ENCODE results near the gene MTA1. TPM values are rescaled to one million over a fixed set of nuclear protein-coding genes. Genes with fewer than 3 reads are reported as not detected.

Gene MTA1
- 15.4 and 27.2 TPM in 2 replicates for total RNA-seq (2014; rRNA removed; shearing (Covaris generic))

DNA sequence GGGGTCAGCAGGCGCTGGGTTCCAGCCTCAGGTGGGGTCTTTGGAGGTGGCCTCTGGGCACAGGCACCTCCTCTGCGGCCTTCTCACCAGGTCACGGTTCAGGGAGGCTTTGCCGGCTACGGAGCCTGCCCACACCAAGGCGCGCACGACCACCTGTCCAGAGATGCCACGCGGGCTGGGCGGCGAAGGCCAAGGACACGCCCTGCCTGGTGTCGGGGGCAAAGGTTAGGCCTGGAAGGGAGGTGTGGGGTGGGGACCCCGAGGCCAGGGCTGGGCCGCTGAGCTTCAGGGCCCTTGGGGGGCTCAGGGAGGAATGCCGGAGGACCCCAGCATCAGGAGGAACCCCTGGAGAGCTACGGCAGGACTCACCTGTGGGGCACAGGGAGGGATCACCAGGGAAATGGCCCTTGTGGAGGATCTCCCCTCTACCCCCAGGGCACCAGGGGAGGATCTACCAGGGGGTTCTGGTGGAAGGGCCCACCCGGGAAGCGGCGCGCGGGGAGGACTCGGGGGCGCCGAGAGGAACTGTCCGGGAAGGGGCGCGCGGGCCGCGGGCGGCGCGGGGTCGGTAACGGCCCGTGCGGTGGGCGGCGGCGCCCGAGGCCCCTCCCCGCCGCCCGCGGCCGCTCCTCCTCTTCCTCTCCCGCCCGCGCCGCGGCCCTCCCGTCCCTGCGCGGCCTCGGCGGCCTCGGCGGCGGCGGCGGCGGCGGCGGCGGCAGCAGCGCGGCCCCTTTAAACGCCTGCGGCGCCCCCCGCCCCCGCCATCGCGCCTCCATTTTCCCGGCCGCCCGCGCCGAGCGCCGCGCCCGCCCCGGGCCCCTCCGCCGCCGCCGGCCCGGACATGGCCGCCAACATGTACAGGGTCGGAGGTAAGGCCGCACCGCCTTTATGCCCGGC is at the start of gene MTA1:
Gene MTA1 (plus strand): TSS at position 633 of the 897 bp plus-strand sequence. CDS start 209 bp downstream, at position 842.
- DNase-seq (ENCODE audit: low spot score), result no peak

DNA sequence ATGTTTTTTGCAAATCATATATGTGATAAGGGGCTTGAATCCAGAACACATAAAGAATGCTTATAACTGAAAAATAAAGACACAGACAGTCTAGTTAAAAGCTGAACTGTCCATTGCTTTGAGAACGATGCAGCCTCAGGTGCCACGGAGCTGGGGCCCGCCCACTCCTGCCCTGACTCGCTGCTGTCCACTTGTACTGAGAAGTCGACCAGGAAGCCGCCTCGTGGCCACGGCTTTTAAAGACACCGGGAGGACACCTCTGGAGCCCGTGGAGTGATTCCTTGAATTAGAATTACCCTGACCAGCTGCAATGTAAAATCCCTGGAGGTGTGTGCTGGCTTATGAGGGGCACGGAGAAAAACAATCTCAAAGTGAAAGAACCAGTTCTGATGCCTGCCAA is 45.2 kb upstream of the MTA1 start:
- DNase-seq (ENCODE audit: low spot score), result no peak

DNA sequence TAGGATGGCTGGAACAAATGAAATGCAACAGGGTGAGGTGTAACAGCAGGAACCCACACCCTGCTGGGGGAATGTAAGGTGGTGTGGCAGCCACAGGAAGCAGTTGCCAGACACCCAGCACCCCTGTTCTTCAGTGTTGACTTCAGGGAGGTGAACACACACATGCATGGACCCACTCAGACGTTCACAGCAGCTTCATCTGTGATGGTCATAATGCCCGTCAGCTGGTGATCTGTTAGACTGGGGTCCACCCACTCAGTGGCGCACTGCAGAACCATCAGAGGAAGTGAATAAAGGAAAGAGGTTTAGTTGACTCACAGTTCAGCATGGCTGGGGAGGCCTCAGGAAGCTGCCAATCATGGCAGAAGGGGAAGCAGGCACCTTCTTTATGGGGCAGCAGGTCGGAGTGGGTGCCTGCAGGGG is 44.0 kb upstream of the MTA1 start:
- DNase-seq (ENCODE audit: low spot score), result no peak

DNA sequence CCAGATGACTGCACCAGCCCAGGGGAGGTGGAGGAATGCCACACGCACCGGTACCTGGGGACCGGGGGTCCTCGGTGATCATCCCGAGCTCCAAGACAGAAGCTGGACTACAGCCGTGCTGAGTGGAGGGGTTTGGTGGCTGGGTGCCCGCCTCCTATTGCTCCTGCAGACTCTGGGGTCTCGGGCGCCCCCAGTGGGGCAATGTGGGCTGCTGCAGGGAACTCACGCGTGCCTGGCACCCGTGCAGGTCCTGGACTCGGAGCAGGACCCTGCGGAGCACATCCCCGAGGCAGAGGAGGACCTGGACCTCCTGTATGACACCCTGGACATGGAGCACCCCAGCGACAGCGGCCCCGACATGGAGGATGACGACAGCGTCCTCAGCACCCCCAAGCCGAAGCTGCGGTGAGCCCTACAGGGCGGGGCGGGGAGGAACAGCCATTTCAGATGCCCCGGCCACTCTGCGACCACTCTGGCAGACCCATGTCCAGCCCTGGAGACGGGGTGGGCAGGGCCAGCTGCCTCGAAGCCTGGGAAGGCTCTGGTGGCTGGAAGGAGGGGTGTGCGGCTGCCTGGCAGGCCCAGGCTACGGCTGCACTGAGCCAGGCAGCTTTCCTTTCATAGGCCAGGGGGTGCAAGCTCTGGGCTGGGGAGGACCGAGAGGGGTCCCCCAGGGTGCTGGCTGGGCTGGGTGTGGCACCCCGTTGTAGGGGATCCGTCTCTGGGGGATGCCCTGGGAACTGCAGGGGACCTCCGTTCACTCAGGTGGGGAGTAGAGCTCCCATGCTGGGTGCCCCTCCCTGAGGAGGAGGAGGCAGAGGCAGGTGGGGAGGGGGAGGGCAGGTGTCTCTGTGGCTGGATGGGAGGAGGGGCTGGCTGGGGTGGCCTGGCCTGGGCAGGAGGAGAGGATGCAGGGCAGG is 42.8 kb upstream of the MTA1 start:
- no peak for DNase-seq (ENCODE audit: low spot score)

DNA sequence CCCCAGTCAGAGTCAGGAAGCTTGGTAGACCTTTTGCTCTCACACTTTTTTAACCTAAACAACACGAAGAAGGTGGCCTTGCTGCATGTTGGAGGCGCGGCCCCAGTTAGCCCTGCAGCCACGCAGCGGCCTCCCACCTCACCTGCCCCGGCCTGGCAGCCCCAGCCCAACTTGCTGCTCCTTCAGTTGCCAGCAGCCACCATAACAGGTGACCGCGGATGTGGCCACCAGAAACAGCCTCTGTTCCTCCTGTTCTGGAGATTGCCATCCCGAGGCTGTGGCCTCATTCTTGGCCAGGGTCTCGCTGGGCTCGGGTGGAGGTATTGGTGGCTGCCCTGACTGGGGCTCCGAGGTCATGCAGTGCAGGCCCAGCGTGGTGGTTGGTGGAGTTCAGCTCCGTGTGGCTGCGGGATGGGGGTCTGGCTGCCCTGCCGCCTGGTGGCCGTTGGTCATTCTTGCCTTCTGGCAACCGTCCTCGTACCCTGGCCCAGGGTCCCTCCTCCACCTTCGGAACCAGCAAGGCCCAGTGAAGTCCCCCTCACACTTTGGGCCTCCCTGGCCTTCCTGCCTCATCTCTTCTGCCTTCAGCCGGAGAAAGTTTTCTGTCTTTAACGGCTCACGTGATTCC is 42.0 kb upstream of the MTA1 start:
- DNase-seq (ENCODE audit: low spot score), result no peak

DNA sequence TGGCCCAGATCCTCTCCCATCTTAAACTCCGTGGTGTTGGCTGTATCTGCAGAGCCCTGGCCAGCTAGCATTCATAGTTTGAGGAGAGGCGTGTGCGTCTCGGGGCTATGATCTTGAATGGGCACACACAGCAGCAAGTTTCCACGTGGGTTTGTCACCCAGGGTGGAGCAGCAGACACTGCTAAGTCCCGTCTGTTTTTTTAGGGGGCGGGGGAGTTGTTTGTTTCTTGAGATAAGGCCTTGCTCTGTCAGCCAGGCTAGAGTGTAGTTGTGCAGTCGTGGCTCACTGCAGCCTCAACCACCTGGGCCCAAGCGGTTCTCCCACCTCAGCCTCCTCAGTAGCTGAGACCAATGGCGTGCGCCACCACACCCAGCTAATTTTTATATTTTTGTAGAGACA is 41.4 kb upstream of the MTA1 start:
- no peak for DNase-seq (ENCODE audit: low spot score)

DNA sequence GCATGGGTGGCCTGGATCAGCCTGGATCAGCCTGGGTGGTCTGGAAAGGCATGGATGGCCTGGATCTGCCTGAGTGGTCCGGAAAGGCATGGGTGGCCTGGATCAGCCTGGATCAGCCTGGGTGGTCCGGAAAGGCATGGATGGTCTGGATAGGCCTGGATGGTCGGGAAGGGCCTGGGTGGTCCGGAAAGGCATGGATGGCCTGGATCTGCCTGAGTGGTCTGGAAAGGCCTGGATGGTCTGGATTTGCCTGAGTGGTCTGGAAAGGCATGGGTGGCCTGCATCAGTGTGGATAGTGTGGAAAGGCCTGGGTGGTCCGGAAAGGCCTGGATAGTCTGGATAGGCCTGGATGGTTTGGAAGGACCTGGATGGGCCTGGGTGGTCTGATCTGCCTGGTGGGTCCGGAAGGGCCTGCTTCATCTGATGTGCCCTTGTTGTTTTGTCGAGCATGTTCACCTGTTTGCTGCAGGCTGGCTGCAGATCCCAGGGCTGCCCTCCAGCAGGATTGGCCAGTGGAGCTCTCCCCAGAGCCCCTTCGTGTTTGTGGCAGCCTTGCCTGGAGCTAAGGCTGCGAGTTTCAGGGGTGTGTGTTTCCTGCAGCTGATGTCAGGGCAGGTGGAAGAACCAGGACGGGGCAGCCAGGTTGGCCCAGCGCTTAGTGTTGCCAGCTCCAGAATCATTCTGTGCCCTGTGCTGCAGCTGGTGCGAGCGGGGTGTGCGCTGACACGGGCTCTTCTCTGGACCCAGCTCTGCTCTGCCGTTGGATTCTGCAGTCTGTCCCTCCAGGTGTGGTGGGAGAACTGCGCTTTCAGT is 40.5 kb upstream of the MTA1 start:
- no peak for DNase-seq (ENCODE audit: low spot score)

DNA sequence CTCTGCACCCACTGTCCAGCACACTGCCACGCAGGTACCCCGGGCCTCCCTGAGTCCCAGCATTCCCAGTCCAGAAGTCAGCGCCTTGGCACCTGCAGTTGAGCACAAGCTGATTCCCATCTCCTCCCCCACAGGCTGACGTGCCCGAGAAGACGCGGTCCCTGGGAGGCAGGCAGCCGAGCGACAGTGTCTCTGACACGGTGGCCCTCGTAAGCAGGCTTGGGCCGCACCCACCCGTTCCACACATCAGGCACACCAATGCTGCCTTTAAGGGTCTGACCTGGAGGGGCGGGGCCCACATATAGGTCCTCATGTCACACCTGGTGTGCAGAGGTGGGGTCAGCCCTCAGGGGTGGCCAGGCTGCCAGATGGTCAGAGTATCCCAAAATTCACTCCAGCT is 39.7 kb upstream of the MTA1 start:
- no peak for DNase-seq (ENCODE audit: low spot score)

DNA sequence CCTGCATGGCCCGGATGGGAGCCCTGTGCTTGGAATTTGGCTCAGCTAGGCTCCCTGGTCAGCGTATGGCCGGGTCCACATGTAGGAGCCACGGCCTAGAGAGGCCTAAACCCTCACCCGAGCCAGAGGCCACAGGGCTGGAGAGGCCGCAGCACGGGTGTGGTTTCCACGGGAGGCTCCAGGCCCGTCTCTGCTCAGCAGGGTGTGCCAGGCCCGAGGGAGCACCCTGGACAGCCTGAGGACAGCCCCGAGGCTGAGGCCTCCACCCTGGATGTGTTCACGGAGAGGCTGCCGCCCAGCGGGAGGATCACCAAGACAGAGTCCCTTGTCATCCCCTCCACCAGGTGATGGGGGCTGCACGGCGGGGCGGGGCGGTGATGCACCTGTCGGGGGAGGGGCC is 38.9 kb upstream of the MTA1 start:
- no peak for DNase-seq (ENCODE audit: low spot score)

DNA sequence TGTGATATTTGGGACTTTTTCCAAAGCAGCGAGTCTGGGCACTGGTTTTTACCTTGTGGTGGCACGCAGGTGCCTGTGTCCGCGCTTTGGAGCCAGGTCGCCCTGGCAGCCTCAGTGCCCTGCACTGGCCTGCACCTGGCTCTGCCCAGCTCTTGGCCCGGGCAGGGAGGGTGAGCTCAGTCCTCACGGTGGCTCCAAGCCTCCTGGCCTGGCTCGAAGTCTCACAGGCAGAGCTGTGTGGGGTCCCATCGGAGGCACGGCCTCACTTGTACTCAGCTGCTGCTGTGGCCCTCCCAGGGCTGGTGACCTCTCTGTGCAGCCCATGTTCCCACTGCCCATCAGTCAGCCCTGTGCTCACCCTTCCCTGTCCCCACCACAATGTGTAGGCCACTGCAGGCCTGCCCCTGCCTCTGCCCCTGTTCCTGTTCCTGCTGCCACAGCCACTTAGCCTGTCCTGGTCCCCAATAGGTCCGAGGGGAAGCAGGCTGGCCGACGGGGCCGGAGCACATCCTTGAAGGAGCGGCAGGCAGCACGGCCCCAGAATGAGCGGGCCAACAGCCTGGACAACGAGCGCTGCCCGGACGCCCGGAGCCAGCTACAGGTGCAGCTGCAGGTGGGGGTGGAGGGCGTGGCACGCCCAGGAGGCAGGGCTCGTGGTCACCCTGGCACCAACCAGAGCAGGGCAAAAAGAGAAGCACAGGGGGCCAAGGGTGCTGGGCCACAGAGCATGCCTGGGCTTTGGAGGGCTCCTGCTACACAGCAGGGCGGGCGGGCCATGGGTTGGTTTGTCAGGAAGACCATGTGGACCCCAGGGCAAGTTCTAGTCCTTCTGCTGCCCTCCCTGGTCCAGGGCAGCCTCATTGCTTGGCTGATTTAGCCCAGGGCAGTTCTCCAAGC is 37.9 kb upstream of the MTA1 start:
- no peak for DNase-seq (ENCODE audit: low spot score)

DNA sequence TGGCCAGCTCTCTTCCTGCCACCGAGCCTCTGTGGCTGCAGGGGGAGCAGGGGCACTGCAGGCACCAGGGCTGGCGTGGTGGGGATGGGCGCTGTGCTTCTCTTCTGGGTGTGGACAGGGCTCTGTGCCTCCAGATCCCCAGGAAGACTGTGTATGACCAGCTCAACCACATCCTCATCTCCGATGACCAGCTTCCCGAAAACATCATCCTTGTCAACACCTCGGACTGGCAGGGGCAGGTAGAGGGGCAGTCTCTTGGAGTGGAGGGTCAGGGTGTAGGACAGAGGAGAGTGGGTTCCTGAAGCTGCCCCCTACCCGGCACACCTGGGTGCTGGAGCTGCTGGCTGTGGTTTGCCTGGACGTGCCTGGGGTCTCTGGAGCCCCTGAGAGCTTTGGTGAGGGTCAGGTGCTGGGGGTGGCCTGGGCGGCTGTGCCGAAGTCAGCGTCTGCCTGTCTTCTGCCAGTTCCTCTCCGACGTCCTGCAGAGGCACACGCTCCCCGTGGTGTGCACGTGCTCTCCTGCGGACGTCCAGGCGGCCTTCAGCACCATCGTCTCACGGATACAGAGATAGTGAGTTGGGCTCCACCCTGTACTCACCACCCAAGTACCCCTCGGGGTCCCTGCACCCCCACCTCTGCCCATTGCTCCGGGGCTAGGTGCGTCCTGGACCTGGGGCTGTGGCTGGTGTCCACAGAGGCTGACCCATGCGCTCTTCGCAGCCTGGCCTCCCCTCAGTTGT is 37.1 kb upstream of the MTA1 start:
- no peak for DNase-seq (ENCODE audit: low spot score)

DNA sequence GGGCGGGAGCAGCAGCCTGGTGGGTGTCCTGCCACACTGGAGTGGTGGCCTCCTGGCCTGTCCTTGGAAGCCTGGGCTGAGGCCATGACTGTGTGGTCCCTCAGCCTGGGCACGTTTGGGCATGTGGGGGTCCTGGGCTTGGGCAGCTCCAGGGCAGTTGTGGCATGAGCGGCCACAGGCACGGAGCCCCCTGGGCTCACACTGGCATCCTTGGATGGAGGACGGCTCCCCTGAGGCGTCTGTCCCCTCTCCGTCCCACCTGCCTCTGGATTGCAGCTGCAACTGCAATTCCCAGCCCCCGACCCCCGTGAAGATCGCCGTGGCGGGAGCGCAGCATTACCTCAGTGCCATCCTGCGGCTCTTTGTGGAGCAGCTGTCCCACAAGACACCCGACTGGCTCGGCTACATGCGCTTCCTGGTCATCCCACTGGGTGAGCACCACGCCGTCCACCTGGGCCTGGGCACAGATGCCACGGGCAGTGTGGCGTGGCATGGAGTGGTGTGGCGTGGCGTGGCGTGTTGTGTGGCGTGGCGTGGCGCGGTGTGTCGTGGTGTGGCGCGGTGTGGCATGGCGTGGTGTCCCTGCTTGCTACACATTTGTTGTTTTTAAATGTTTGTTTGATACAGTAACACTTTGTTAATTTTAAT is 36.4 kb upstream of the MTA1 start:
- DNase-seq (ENCODE audit: low spot score), result no peak

DNA sequence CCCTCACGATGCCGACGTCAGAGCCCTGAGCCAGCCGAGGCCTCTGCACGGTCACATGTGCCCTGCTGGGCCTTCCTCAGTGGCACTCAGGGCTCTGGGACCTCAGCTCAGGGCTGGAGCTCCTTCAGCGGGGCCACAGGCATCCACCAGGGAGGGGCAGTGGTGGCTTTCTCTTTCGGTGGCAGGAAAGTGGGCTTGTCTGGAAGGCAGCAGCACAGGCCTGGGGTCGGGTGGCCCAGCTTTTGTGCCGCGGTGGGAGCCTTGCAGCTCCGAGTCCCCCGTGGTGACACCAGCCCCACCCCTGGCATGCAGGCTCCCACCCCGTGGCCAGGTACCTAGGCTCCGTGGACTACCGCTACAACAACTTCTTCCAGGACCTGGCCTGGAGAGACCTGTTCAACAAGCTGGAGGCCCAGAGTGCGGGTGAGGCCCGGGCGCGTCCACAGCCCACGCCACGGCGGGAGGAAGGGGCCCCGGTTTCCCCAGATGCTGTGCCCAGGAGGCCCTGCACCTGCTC is 35.5 kb upstream of the MTA1 start:
- no peak for DNase-seq (ENCODE audit: low spot score)

DNA sequence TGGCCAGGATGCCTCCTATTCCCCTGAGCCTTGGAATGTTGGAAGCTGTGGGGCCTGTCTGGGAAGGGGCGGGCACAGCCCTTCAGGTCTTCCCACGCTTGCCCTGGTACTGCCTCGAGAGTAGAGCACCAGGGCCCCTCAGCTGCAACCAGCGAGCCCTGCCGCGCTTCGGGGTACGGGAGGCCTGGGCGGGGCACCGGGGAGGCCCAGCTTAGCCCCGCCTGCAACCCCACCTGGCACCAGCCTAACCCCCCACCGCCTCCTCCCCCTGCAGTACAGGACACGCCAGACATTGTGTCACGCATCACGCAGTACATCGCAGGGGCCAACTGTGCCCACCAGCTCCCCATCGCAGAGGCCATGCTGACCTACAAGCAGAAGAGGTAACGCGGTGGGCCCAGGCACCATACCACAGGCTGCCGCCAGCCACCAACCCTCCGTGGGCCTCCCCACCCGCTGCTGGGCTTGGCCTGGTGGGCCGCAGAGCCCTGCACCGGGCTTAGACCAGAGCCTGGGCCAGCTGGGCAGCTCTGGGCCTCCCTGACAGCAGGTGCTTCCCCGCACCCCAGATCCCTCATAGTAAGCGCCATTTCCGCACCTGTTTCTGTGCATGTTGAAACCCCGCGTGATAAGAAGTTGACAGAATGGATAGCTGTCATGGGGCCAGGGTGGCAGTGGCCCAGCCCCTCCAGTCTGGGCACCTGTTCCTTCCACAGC is 34.9 kb upstream of the MTA1 start:
- no peak for DNase-seq (ENCODE audit: low spot score)

DNA sequence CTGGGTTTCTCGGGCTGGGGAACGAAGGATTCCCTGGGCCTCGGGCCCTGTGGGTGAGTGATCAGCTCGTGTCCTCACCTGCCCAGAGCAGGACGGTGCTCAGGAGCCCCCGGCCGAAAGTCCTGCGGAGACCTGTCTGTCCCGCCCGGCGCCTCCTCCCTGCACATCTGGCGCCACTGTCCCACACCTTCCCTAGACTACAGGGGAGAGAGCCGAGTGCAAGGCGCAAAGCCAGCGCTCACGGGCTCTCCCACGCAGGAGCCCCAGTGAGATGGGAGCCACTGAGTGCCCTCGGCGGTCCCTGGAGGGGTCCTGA is 34.3 kb upstream of the MTA1 start:
- DNase-seq (ENCODE audit: low spot score), result no peak

DNA sequence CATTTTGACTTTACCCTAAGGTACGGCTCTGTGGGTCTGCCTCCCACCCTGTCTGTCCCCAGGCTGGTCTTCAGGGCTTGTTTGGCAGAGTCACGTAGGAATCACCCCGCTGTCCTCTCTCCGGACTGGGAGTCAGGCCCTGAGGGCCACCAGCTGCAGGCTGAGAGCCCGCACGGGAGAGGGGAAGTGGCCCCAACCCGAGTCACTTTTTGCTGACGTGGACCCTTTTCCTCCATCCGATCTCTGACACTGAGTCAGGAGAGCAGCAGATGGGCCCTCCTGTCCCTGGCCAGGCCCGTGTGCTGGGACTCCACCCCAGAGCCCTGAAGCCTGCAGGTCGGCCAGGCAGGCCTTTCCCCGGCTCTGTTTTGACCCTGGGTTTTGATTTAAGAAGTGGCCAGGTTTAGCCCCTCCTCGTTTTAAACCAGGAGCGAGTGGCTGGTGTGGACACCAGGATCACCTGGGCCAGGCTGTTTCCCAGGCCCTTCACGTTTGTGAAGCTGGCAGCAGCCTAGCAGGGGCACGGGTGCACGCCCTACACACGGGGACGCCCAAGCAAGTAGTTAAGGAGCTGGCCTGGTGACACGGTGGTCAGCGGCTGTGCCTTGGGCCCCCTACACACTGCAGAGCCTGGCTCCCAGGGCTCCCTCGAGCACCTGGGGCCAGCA is 33.8 kb upstream of the MTA1 start:
- DNase-seq (ENCODE audit: low spot score), result no peak
